ENCODE results near the gene HRG.

DNA sequence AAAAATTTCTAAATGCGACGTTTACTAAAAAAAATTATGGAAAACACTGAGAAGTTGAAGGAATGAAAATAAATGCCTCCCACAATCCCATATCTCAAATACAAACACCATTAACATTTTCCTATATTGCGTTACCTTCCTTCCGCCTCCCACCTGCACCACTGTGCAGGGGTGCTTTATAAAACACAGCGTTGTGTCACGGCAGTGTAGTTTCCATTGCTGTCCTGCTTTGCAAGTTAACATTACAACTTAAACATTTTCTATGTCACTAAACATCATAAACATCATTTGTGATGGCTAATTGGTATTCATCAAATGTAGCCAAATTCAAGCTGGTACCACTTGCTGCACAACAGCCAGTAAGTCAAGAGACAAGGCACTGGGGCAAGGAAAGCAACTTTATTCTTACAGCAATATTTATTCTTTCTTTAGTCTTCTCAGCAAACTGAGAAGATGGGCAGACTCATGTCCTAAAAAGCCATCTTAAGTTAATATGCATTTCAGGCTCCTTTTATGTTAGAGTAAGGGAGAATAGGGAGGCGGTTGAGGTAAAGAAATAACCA, 37.9 kb upstream of the HRG start:
- TF ChIP-seq, protein P1, sequence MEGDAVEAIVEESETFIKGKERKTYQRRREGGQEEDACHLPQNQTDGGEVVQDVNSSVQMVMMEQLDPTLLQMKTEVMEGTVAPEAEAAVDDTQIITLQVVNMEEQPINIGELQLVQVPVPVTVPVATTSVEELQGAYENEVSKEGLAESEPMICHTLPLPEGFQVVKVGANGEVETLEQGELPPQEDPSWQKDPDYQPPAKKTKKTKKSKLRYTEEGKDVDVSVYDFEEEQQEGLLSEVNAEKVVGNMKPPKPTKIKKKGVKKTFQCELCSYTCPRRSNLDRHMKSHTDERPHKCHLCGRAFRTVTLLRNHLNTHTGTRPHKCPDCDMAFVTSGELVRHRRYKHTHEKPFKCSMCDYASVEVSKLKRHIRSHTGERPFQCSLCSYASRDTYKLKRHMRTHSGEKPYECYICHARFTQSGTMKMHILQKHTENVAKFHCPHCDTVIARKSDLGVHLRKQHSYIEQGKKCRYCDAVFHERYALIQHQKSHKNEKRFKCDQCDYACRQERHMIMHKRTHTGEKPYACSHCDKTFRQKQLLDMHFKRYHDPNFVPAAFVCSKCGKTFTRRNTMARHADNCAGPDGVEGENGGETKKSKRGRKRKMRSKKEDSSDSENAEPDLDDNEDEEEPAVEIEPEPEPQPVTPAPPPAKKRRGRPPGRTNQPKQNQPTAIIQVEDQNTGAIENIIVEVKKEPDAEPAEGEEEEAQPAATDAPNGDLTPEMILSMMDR (IDR thresholded peaks at IDR 0.05 in 4 of 5, conservative IDR thresholded peaks at IDR 0.05 in 1 of 5), result no peak
- no peak for TF ChIP-seq POLR2A (IDR thresholded peaks at IDR 0.05)
